NCI-H1694 treated with DMSO at 0.1 percent for 48 hours (cell line): Measurements from ENCODE around the gene NUDT5.
"Not testable (repeated sequence)": the region's sequence is repeated elsewhere in the genome, so short reads cannot be mapped to it uniquely, and the experiment has no call there.

Experiments used
- DNase-seq: peaks from one replicate; lab custom pipeline; 2025; lab: John Stamatoyannopoulos, UW

The NUDT5 gene

DNA sequence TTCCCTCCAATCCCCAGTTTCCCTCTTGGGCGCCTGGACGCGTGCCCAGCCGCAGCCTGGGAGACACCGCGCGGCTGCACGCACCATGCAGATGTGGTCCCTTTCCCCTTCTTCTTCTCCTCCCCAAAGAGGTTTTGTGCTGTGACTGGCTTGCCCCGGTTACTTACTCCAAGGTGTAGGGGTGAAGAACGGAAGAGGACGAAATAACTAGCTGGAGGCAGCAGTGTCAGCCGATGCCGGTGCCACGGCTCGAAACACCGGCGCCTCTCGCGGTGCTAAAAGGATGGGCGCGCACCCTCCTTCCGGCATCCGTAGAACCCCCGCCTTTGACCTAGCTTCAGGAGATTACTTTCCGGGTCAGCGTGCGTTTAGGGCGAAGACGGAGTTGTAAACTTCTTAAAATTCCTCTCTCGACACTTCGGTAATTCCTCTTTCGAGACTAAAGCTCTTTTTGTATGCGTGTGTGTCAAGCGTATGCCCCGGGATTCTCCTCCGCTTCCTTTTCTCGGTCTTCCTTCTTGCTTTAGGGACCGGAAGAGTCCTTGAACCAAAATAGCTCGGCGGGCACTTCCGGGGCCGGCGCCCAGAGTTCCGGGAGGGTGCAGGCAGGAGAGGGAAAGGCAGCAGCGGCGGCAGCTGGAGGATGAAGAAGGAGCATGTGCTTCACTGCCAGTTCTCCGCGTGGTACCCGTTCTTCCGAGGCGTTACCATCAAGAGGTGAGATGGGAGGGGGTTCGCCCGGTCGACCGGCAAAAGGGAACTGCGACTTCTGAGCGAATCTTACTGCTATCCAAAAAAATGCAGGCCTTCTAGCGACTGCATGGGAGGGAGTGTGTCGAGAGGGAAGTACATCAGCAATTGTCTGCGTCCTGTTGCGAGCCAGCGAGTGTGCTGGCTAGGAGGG lies at the start of gene NUDT5, which contains the start of gene CDC123:
NUDT5 (minus strand) TSS at position 289 of the 904 bp plus-strand sequence. CDS start 9,600 bp downstream, outside the sequence.
CDC123 (plus strand) TSS at position 586 of the 904 bp plus-strand sequence; CDS start at position 644, 58 bp downstream.
- peak; percentile 88 for DNase-seq

DNA sequence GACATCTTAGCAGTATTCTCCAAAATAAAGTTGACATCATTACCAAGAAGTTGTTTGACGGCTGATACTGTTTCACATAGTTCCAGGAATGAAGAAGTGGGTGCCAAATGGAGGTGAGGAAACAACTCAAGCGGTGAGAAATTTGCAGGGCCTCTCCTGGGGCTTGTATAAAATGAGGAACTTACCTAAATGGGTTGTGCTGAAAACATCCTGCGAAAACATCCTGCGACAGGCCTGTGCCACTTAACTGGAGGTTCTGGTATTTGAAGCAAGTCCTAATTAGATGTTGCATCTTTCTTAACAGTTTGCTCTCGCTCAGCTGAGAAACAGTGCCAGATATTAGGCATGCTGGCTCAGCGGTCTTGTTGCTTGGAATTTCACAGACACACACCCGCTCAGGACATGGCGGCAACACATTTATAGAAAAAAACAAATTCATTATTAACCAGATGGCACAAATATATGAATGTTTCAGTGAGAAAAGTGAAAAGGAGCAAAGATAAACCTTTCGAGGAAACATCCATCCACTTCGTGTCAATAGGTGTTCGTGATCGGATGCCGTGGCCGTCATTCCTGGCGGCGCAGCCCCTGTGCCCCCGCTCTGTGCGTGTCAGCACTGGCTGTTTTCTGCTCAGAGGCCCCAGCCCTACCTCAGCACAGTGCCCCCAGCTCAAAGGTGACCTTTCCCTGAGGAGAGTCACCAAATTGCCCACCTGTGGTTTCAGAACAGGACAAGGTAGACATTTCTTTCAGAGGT lies 48.4 kb upstream of the NUDT5 start:
- no peak for DNase-seq

DNA sequence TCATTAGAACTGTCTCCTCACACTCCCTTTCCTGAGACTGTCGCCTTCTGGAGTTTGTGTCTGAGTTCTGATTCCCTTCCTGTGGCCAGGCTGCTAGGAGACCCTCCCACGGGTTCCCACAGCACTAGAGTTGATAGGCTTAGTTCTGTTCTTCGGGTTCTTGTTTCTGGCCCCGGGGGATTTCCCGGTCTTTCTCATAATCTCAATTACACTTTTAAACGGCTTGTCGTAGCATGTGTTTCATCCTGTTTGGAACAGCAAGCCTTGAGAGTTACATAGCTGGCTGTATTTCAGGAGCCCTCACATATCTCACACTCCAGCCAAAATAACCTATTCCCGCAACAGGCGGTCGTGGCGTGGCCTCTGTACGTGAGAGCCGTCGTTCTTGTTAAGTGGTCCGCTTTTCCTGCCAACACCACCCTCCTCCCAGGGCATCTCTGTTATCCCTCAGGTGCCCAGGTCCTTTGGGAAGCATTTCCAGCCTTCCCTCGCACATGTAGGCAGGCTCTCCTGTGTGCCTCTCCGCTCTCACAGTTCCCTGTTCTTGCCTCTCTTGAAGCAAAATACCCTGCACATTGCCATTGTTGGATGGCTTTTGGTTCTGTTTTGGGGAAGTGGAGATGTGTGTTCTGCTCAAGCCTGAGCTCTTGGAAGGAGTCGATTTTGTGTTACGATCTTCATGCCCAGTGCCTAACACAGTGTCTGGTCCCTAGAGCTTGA lies 46.3 kb upstream of the NUDT5 start:
- no peak for DNase-seq

DNA sequence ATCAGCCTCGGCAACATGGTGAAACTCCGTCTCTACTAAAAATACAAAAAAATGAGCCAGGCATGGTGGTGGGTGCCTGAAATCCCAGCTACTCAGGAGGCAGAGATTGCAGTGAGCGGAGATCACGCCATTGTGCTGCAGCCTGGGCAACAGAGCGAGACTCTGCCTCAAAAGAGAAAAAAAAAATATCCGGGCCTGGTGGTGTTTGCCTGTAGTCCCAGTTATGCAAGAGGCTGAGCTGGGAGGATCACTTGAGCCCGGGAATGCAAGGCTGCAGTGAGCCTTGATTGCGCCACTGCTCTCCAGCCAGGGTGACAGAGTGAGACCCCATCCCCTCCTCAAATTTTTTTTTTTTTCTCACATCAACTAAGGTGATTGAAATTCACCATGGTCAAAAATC lies 43.1 kb upstream of the NUDT5 start:
- no peak for DNase-seq

DNA sequence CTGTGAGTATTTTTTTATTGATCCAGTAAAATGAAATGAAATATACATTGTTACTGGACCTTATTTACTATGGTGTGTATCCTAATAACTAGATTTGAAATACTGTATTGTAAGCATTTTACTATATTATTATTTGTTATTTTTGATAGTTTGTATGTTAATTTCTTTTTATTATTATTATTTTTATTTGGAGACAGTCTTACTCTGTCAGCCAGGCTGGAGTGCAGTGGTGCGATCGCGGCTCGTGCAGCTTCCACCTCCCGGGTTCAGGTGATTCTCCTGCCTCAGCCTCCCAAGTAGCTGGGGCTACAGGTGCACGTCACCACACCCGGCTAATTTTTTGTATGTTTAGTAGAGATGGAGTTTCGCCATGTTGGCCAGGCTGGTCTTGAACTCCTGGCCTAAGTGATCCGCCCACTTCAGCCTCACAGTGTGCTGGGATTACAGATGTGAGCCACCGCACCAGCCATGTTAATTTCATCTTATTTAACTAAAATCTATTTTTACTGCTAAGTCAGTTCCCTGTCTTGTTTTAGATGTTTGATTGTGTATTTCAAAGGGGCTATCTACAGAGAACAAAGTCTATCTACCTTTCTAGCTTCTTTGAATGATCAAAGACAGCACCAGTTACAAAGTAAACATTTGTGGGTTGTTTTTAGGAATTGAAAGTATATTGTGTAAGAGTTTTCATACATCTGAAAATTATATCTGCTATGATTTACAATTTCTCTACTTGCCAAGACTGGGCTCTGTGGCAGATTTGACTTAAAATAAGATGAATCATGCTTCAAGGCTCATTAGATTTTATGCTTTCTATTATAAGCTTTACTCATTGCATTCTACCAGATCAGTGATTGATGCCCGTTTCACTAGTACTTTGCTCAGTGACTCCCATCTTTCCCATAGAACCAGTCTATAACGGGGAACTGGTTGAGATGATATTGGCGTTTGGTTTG lies 41.9 kb upstream of the NUDT5 start:
- DNase-seq = no peak

DNA sequence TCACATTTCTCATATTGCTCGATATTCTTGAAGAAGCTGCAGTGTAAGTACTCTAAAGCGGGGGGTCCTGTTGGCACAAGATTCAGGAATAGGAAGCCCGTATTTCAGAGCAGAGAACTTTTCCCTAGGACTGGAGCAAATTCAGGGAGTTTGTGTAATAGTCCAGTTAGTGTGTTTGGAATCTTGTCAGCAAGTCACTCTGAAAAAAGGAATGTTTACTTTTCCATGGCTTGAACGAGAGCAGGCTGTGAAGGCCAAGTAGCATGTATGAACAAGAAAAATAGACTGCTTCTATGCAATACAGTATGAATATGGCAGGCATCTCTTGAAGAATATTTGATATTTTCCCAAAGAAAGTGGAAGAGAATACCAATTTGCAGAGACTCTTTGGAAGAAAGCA lies 40.1 kb upstream of the NUDT5 start:
- DNase-seq = no peak

DNA sequence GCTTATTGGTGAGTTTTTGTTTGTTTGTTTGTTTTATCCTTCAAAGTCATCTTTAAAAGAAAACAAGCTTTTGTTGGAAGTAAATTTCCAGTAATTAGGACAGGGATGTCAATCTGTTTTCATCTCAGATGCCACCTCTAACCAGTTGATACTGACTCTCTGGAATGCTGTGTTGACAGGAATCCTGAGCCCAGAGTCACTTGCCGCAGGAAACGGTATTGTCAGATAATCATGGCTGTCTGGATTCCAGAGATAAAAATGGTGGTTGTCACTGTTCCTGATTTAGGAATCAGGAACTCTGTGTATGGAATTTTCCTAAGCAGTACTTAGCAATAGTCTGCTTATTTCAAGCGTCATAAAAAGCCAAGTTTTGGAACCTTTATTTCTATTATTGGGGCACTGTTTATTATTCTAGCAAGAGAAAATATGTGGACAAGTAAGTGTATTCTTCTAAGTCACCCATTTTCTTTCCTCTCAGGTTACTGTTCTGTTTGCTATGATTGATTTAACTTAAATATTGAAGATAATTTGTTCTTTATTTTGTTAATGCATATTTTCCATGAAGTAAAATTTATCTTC lies 39.5 kb upstream of the NUDT5 start:
- DNase-seq = no peak

DNA sequence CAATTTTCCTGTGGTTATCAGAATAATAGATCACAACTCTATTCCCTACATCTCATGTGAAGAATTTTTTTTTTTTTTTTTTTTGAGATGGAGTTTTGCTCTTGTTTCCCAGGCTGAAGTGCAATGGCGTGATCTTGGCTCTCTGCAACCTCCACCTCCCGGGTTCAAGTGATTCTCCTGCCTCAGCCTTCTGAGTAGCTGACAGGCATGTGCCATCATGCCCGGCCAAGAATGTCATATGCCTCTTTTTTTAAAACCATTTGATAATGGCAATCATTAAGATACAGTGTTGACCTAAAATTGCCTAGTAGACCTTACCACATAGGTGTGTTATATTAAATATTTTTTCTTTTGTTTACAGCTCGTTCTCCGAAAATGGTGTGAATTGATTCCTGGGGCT lies 39.0 kb upstream of the NUDT5 start:
- DNase-seq = not testable (repeated sequence)

DNA sequence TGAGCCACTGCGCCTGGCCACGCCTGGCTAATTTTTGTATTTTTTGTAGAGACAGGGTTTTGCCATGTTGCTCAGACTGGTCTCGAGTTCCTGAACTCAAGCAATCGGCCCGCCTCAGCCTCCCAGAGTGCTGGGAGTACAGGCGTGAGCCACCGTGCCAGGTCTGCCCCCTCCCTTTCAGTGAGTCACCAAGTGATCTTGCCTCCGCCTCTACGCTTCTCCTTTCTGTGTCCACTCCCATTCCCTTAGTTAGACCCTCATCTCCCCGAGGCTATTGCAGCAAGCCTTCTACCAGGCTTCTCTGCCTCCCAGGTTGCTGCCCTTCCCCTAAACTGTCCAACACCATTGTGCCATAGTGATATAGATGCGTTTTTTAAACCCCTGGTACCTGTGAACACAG lies 33.2 kb upstream of the NUDT5 start:
- no peak for DNase-seq

DNA sequence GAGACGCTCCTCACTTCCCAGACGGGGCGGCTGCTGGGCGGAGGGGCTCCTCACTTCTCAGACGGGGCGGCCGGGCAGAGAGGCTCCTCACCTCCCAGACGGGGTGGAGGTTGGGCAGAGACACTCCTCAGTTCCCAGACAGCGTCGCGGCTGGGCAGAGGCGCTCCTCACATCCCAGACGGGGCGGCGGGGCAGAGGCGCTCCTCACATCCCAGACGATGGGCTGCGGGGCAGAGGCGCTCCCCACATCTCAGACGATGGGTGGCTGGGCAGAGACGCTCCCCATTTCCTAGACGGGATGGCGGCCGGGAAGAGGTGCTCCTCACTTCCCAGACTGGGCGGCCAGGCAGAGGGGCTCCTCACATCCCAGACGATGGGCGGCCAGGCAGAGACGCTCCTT lies 30.7 kb upstream of the NUDT5 start:
- not testable (repeated sequence) for DNase-seq

DNA sequence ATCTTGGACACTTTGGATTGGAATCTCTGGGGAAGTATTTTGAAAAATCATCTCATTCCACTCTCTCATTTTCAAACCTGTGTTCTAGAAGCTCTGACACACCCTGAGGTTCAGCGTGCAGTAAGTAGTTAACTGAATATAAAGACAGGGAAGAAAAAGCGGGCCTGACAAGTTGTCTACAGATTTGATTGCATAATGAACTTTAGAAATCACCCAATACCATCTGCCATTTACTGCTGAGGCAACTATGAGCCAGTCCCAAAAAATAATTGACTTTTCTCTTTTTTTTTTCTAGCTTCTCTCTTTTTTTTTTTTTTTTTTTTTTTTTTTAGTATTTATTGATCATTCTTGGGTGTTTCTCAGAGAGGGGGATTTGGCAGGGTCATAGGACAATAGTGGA lies 29.8 kb upstream of the NUDT5 start:
- no peak for DNase-seq

DNA sequence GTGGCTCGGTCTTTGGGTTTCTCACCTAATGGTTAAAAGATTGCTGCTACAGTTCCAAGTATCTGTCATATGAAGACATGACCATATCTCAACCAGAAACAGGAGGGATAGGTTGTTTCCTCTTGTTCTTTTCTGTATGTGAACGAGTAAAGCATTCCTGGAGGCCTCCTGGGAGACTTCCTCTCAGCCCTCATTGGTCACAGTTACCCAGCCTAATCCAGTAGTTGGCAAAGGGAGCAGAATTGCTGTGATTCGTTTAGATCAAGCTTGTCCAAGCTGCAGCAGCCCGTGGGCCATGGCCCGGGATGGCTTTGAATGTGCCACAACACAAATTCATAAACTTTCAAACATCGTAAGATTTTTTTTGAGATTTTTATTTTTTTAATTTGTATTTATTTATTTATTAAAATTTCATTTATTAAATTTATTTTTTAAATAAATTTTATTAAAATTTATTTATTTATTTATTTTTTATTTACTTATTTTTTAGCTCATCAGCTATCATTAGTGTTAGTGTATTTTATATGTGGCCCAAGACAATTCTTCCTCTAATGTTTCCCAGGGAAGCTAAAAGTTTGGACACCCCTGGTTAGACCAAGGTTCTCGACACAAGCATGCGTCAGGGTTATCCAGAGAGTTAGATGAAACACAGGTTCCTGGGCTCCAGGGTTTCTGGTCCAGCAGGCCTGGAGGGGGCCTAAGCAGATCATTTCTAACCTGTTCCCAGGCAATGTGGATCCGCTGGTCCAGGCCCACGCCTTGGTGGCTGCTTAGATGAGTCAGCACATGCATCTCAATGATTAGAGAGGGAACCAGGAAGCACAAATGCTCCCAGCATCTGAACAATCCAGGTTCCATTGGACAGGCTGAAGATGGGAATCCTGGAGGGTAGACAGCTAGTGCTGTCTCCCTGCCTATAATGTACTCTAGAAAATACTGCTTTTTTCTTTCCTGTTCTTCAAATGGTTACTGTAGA lies 25.9 kb upstream of the NUDT5 start:
- no peak for DNase-seq

DNA sequence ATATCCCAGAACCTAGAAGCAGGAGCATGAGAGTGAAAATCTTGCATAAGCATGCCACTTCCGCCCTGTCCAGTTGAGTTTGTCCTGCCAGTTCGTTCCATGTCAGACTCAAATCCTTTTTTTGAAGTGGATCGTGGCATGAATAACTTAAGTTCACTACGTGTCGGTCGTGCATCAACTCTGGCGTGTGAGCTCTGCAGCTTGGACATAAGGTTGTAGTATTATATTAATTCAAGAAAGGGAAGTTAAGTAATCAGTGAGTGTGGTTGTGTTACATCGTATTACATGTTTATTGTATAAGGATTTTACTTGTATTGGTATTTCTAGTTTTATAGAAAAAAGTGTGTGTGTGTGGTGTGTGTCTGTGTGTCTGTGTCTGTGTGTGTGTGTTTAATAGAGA lies 23.3 kb upstream of the NUDT5 start:
- no peak for DNase-seq

DNA sequence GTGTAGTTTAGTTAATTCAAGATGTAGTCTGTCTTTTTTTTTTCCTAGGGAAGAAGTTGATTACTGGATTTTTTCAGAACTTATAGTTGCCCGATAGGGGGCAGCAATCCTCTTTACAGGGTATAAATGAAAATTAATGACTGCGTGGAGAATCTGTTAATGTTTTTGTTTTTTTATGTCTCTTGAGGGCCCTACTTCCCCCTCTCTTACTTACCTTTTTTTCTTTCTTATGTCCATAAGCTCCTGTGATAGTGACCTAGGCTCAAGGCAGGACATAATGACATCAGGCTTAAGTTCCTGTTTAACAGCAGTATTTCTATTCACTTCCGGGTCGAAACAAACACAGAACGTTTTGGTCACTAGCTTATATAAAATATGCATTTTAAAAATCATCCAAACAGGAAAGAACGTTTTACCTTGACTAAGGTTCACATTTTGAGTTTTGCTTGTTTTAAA lies 19.1 kb upstream of the NUDT5 start:
- peak; percentile 54 for DNase-seq

DNA sequence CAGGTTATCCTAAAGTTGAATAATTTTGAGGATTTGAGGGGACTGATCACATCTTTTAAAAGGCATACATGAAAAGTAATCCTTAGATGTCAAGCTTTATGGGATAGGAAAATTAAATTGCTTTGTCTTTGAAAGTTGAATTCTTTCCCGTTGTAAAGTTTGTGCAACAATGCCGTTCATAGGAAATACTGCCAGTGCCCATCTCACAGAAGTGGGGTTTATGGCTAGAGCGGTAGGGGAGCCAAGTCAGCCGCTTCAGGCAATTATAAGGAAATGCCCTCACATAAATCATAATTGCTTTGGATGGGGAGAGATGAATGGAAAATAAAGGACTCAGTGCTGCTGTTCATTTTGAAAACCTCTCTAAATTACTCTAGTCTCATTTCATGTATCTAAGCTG lies 18.4 kb upstream of the NUDT5 start:
- DNase-seq = no peak

DNA sequence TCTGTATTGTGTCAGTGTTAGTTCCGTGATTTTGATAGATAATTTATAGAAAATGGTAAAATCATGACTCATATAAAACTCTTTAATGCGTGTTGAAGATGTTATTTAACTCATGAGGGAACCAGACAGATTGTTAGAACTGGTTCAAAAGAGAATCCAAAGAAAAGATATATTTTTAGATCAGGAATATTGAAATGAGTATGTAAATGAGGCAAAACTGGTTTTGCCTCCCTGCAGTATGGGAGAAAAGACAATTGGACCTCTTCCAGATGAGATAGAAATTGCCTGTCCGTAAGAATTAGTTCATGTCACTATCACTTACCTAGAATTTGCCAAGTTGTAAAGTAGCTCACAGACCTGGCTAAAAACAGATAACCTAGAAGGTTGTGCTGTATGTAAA lies 17.9 kb upstream of the NUDT5 start:
- DNase-seq = no peak

DNA sequence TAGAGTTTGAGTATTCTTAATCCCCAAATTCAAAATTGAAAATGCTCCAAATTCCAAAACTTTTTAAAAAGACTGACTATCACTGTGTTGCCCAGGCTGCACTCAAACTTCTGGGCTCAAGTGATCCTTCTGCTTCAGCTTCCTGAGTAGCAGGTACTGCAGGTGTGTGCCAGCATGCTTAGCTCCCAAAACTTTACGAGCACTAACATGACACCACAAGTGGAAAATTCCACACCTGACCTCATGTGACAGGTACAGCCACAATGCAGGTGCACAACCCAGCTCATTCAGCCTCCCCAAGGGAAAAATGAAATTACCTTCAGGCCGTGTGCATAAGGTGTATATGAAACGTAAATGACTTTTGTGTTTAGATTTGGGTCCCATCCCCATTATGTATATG lies 16.8 kb upstream of the NUDT5 start:
- DNase-seq = no peak

DNA sequence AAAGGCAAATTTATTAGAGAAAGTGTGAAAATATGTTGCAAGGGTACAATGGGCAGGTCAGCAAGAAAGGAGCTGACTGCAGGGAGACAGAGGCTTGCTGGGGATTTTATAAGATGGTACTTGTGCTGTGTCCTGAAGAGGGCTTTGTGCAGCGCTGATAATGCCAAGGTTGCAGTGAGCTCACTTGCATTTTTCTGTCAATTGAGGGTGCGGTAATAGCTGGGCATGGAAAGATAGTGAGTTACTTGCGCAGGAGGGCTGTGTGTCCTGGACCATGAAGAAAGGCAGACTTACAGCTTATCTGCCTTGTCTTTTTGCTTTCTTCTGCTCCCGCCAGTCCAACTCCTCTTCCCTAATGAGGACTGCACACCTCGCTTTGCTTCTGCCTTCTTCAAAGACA lies 12.8 kb upstream of the NUDT5 start:
- DNase-seq = no peak

DNA sequence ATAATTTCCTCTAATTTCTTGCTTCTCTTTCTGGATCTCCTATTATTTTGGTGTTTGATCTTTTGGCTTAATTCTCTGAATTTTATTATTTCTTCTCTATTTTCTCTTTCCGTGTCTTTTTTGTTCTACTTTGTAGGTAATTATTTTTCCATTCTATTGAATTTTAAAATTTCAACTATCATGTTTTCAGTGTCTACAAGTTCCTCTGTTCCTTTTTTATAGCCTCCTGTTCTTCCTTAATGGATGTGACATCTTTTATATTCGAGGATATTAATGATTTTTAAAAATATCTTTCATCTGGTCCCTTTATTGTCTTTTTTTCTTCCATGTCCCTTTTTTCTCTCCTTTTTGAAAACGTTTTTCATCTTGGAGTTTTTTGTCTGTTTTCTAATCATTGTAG lies 11.4 kb upstream of the NUDT5 start:
- no peak for DNase-seq

DNA sequence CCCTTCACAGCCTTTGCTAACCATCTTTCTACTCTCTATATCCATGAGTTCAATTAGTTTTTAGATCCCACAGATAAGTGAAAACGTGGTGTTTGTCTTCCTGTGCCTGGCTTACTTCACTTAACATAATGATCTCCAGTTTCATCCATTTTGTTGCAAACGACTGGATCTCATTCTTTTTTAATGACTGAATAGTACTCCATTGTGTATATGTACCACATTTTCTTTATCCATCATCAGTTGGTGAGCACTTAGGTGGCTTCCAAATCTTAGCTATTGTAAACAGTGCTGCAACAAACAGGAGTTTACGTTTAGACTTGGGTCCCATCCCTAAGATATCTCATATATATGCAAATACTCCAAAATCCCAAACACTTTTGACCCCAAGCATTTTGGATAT lies 9.4 kb upstream of the NUDT5 start:
- no peak for DNase-seq
